ENCODE measurements around the gene GNG7. TPM values are rescaled to one million over a fixed set of nuclear protein-coding genes. Genes with fewer than 3 reads are reported as not detected.
A peak's percentile ranks its signal among the peaks of the same experiment; 100 is the strongest.

GNG7 gene
- polyA plus RNA-seq, 3 donors = 1.1 to 1.6 (median 1.3) TPM

- Histone ChIP-seq H3K9me3 (replicated peaks in 1 of 2; ENCODE audit: control insufficient read depth in 1 of 2, insufficient read depth in 1 of 2, low read length in 2 of 2) (no peaks in the 10 kb centered on the region), H4K20me1 (ENCODE audit: insufficient read depth, low read length) (no peaks in the 10 kb centered on the region), H3K4me1 (ENCODE audit: control insufficient read depth in 1 of 2, insufficient read depth in 2 of 2, low read length in 2 of 2) (peaks cover 32 to 37% of the 10 kb centered on the region in 2 donors), H3K36me3 (replicated peaks in 1 of 2; ENCODE audit: control insufficient read depth in 1 of 2, insufficient read depth in 2 of 2, low read length in 2 of 2) (no peaks in the 10 kb centered on the region), H3K79me2 (ENCODE audit: insufficient read depth, low read length) (no peaks in the 10 kb centered on the region), H2AFZ (ENCODE audit: insufficient read depth, low read depth, low read length, poor library complexity, severe bottlenecking) (peak overlapping the region; percentile 29), H3K9ac (ENCODE audit: insufficient read depth, low read length, poor library complexity, severe bottlenecking) (peak overlapping the region; percentile 59), H3K27me3 (ENCODE audit: control insufficient read depth in 2 of 2, insufficient read depth in 2 of 2, low read length in 2 of 2) (no peaks in the 10 kb centered on the region), H3K4me2 (replicated peaks; ENCODE audit: extremely low read depth, low read length, poor library complexity, severe bottlenecking) (peak overlapping the region; percentile 18), H3K27ac (ENCODE audit: low read depth in 1 of 2, low read length in 2 of 2) (peak overlapping the region; percentile 44 to 83), H3K4me3 (replicated peaks in 1 of 3; ENCODE audit: low read depth in 2 of 3, low read length in 3 of 3) (peak overlapping the region in 1 of 3 experiments; percentile 14)
- intact Hi-C loops (cut with micrococcal nuclease) = no loop called here
- H3K4me1 Mint-ChIP-seq = peaks cover 38% of the 10 kb centered on the region
- H3K27me3 Mint-ChIP-seq (ENCODE audit: low read depth in 3 of 3) = peaks cover 2 to 8% (median 7%) of the 10 kb centered on the region in 3 donors
- no peaks in the 10 kb centered on the region for H3K36me3 Mint-ChIP-seq
- peak; percentile 70 to 77 (median 74) for DNase-seq
- peak overlapping the region; percentile 83 to 95 (median 93) for H3K27ac Mint-ChIP-seq
- H3K9me3 Mint-ChIP-seq = peaks cover 0 to 3% (median 0%) of the 10 kb centered on the region in 7 donors
- no peak for TF ChIP-seq CTCF (IDR thresholded peaks at IDR 0.05)
- H3K4me3 Mint-ChIP-seq = peak overlapping the region in 1 of 2 donors; percentile 48
- WGBS (ENCODE audit: insufficient coverage) = 60% methylated on average over 21 of the region's 21 CpGs
These were observed 198.9 kb downstream of the GNG7 start for GRCh38 chr19:2503521-2504109.

GRCh38 chr19:2500841-2501261 lies 201.6 kb downstream of the GNG7 start:
- Histone ChIP-seq H4K20me1 (ENCODE audit: insufficient read depth, low read length) (no peaks in the 10 kb centered on the region), H3K4me2 (replicated peaks; ENCODE audit: extremely low read depth, low read length, poor library complexity, severe bottlenecking) (no peak overlapping the region), H3K36me3 (replicated peaks in 1 of 2; ENCODE audit: control insufficient read depth in 1 of 2, insufficient read depth in 2 of 2, low read length in 2 of 2) (no peaks in the 10 kb centered on the region), H3K27ac (ENCODE audit: low read depth in 1 of 2, low read length in 2 of 2) (no peak overlapping the region), H3K9ac (ENCODE audit: insufficient read depth, low read length, poor library complexity, severe bottlenecking) (no peak overlapping the region), H3K9me3 (replicated peaks in 1 of 2; ENCODE audit: control insufficient read depth in 1 of 2, insufficient read depth in 1 of 2, low read length in 2 of 2) (no peaks in the 10 kb centered on the region), H3K4me3 (replicated peaks in 1 of 3; ENCODE audit: low read depth in 2 of 3, low read length in 3 of 3) (no peak overlapping the region), H3K79me2 (ENCODE audit: insufficient read depth, low read length) (no peaks in the 10 kb centered on the region), H3K4me1 (ENCODE audit: control insufficient read depth in 1 of 2, insufficient read depth in 2 of 2, low read length in 2 of 2) (peaks cover 22 to 35% of the 10 kb centered on the region in 2 donors), H3K27me3 (ENCODE audit: control insufficient read depth in 2 of 2, insufficient read depth in 2 of 2, low read length in 2 of 2) (no peaks in the 10 kb centered on the region), H2AFZ (ENCODE audit: insufficient read depth, low read depth, low read length, poor library complexity, severe bottlenecking) (no peak overlapping the region)
- intact Hi-C loops (cut with micrococcal nuclease) = no loop called here
- H3K4me3 Mint-ChIP-seq = no peak overlapping the region
- H3K27ac Mint-ChIP-seq = no peak overlapping the region
- no peak for TF ChIP-seq CTCF (IDR thresholded peaks at IDR 0.05)
- H3K9me3 Mint-ChIP-seq = peaks cover 0 to 4% (median 0%) of the 10 kb centered on the region in 7 donors
- peaks cover 2 to 8% (median 8%) of the 10 kb centered on the region in 3 donors for H3K27me3 Mint-ChIP-seq (ENCODE audit: low read depth in 3 of 3)
- H3K4me1 Mint-ChIP-seq = peaks cover 36% of the 10 kb centered on the region
- DNase-seq = no peak
- WGBS (ENCODE audit: insufficient coverage) = 73% methylated on average over 9 of the region's 12 CpGs
- H3K36me3 Mint-ChIP-seq = no peaks in the 10 kb centered on the region
